Large intestine (tissue), 3 donors: ENCODE measurements around the gene TRAF3. TPM values are rescaled to one million over a fixed set of nuclear protein-coding genes. Genes with fewer than 3 reads are reported as not detected.
"Not testable (repeated sequence)": the region's sequence is repeated elsewhere in the genome, so short reads cannot be mapped to it uniquely, and the experiment has no call there.

Source experiments
- DNase-seq, 2 donors: peaks; one replicate each; pipeline versions ENCODE4 v3.0.0 to v3.0.0-alpha.2; 2013
- H3K27ac ChIP-seq: one replicate; pipeline ENCODE4 v1.5.1; 2013; ENCODE audit warnings: low read length
- H3K27me3 ChIP-seq: 2 replicates; pipeline ENCODE4 v1.6.1; 2013; ENCODE audit warnings: low read length; ENCODE audit not compliant: control insufficient read depth, insufficient read depth
- H3K36me3 ChIP-seq: 2 replicates; pipeline ENCODE4 v1.6.1; 2013; ENCODE audit warnings: low read length; ENCODE audit not compliant: control insufficient read depth, insufficient read depth
- H3K4me1 ChIP-seq: one replicate; pipeline ENCODE4 v1.6.1; 2013; ENCODE audit warnings: low read length; ENCODE audit not compliant: control insufficient read depth, insufficient read depth
- H3K4me3 ChIP-seq: one replicate; pipeline ENCODE4 v1.5.1; 2013; ENCODE audit warnings: low read length
- H3K9me3 ChIP-seq: one replicate; pipeline ENCODE4 v1.6.1; 2013; ENCODE audit warnings: mild to moderate bottlenecking, low read depth, low read length, moderate library complexity; ENCODE audit not compliant: control insufficient read depth
- WGBS: methylation state at CpG from one replicate; pipeline ENCODE4 v1.1.5; 2013; ENCODE audit warnings: low lambda C conversion rate; ENCODE audit not compliant: insufficient coverage; 5-methylcytosine and 5-hydroxymethylcytosine counted together
- polyA plus RNA-seq: library from polyadenylated mRNA; unstranded; fragments of 120-200 nt; gene quantifications from one replicate; pipeline ENCODE4 v1.2.1, GENCODE V29; 2013

Gene TRAF3
- polyA plus RNA-seq, 1 donor: 16.3 TPM

DNA sequence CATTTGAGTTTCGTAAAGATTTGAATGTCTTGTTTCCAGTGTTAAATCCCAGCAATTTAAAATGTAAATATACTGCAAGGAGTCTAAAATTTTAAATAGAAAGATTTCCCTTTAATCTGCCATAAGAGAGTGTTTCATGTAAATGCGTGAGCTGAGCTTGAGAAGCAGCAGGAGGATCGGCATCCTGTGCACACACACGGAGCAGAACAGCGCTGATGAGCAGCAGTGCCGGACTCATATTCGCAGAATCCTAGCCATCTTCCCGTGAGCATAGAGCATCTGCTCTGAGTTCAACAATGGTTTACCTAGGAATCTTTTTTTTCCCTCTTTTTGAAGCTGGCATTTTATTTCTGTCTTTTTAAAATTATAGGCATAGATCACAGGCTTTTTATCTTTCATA lies 115.4 kb downstream of the TRAF3 start:
- H3K4me3 ChIP-seq: no peak overlapping the region
- DNase-seq: no peak
- 100% methylated on average over 1 of the region's 8 CpGs for WGBS

DNA sequence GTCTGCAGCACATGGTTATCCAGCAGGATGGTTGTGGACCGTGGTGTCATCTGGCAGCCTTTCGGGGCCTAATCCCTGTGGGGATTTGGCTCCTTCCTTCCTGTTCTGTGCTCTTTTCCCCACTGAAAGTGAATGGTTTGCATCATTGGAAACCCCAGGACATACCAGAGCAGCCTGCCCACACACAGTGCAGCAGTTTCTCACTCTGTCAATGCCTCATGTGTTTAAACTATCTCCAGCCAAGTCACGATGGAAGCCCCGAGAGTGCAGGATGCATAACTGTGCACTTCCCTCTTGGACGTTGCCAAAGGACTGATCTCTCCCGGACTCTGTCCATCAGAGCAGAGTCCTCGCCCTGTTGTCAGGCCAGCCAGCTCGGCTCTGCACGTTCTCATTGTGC lies 116.2 kb downstream of the TRAF3 start:
- Histone ChIP-seq H3K36me3 (peaks cover 40% of the 10 kb centered on the region), H3K4me3 (no peak overlapping the region), H3K27ac (peak overlapping the region; percentile 65)

More for the DNA sequence above, 115.4 kb downstream of the TRAF3 start:
- H3K27me3 ChIP-seq: no peaks in the 10 kb centered on the region
- no peak overlapping the region for H3K27ac ChIP-seq
- peaks cover 13% of the 10 kb centered on the region for H3K4me1 ChIP-seq
- peaks cover 40% of the 10 kb centered on the region for H3K36me3 ChIP-seq
- H3K9me3 ChIP-seq: no peaks in the 10 kb centered on the region

DNA sequence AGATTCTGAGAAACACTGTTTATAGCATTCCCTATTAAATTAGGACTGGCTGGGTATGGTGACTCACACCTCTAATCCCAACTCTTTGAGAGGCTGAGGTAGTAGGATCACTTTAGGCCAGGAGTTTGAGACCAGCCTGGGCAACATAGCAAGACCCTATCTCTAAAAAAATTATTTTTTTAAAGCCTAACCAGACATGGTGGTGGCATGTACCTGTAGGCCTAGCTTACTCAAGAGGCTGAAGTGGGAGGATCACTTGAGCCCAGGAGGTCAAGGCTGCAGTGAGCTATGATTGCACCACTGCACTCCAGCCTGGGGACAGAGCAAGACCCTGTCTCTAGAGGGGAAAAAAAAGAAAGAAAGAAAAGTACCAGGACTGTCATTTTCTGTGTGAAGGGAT lies 119.5 kb downstream of the TRAF3 start:
- peaks cover 49% of the 10 kb centered on the region for H3K36me3 ChIP-seq
- H3K4me1 ChIP-seq, H3K9me3 ChIP-seq: not testable (repeated sequence)

More for the DNA sequence above, 116.2 kb downstream of the TRAF3 start:
- Histone ChIP-seq H3K27me3 (no peaks in the 10 kb centered on the region), H3K4me1 (peaks cover 5% of the 10 kb centered on the region), H3K9me3 (no peaks in the 10 kb centered on the region)
- peak; percentile 76 to 82 for DNase-seq
- WGBS: no CpG with 5 or more reads among the region's 9 CpGs

DNA sequence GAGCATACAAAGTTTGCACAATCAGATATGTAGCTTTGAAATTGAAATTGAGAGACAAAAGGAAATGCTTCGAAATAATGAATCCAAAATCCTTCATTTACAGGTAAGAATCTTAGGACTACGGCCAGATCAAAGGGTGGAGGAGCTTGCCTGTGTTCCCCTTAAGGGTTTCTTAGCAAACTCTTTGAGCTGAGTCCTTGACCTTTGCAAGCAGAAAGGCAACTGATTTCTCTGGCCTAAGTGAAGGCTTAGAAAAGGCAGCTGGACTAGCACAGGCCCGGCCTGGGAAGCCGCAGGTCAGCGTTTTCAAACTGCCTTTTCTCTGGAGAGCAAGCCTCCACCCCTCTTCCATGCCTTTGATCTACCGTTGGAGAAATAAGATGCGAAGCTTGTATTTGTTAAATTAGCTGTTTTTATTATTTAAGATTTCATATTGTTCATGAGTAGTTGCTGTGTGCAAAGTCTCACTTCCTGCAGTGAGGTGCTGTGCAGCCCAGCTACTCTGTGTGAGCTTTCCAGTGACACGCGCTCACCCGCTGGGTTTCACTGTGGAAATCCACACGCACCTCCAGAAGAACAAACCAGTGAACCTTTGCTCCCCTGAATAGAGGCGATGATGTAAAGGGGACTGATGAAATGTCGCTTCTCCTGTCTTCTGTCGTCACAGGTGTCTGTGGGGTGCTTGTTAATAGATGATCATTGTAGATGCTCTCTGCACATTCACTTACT lies 120.2 kb downstream of the TRAF3 start:
- H3K27ac ChIP-seq: no peak overlapping the region
- H3K36me3 ChIP-seq: peaks cover 56% of the 10 kb centered on the region

More for the DNA sequence above, 119.5 kb downstream of the TRAF3 start:
- not testable (repeated sequence) for H3K4me3 ChIP-seq, H3K27ac ChIP-seq, H3K27me3 ChIP-seq, DNase-seq

DNA sequence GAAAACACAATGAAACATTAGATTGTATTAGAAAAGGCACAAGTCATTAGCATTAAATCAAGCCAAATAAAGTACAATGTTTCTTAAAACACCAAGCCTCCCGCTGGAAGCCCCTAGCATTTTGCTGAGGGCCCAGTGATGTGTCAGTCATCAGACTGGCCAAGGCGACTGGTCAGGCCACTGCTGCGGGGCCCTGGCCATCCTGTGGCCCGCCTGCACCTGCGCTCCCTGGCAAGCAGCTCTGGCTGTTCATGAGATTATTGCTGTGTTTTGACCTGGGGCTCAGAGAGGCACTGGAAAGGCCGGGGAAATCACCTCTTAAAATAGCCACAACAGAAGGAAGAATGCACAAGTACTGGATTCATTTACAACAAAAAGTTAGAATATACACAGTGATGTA lies 121.0 kb downstream of the TRAF3 start:
- peaks cover 61% of the 10 kb centered on the region for H3K36me3 ChIP-seq
- no peak overlapping the region for H3K27ac ChIP-seq
- peaks cover 2% of the 10 kb centered on the region for H3K4me1 ChIP-seq
- H3K4me3 ChIP-seq: no peak overlapping the region
- no peaks in the 10 kb centered on the region for H3K9me3 ChIP-seq
- no CpG with 5 or more reads among the region's 6 CpGs for WGBS
- no peak for DNase-seq
- no peaks in the 10 kb centered on the region for H3K27me3 ChIP-seq

More for the DNA sequence above, 120.2 kb downstream of the TRAF3 start:
- H3K4me3 ChIP-seq: no peak overlapping the region
- H3K4me1 ChIP-seq: peaks cover 3% of the 10 kb centered on the region
- no peaks in the 10 kb centered on the region for H3K9me3 ChIP-seq
- no CpG with 5 or more reads among the region's 14 CpGs for WGBS
- H3K27me3 ChIP-seq: no peaks in the 10 kb centered on the region
- no peak for DNase-seq

DNA sequence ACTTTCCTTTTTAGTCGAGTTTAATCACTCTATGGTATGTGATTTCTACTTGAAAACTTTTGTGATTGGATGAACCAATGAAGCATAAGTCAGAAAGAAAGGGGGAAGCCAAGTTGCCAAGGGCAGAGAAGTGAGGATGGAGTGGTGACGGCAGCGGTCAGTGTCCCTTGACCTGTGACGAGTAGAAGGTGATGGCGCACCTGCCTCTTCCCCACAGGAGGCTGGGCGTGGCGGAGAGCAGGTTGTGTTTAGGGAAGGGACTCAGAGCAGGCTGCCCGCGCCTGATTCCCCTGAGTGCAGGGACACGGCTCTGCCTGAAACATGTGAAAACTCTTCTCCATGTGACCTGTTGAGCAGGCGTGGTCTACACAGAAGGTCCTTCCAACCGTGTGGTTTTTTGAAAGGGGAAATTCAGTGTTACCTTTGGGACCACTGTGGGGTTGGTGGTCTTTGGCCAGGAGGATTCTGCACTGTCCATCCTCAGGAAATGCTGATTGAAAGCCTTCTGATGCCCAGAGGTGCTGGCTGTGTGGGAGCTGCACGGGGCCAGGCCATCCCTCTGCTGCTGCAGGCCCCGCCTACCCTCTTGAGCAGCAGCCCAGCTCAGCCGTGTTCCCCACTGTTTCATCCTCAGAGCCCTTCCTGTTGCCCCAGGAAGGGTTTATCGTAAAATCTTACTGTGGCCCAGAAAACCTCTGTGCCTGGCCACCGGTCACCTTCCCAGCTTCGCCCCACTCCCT lies 121.7 kb downstream of the TRAF3 start:
- H3K27me3 ChIP-seq: no peaks in the 10 kb centered on the region
- no peak overlapping the region for H3K27ac ChIP-seq
- WGBS: 83% methylated on average over 2 of the region's 18 CpGs
- no peaks in the 10 kb centered on the region for H3K4me1 ChIP-seq
- peaks cover 68% of the 10 kb centered on the region for H3K36me3 ChIP-seq
- no peak overlapping the region for H3K4me3 ChIP-seq
- H3K9me3 ChIP-seq: no peaks in the 10 kb centered on the region
- no peak for DNase-seq

DNA sequence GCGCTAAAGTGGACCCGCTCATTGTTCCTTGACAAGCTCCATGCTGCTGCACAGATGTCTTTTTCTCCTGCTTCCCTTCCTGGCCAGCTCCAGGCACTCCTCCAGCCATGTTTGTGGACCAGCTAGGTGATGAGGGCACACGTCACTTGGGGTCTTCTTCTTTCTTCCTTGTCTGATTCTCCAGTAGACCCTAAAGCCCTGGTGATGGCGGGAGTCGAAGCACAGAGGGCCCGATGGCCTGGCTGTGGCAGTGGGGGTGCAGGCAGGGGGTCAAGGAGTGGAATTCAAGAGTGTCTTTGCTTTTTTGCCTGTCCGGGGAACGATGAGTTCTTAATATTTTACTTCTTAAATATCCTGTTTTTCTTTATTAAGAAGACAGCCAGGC lies 122.3 kb downstream of the TRAF3 start:
- H3K4me3 ChIP-seq: no peak overlapping the region
- no peak overlapping the region for H3K27ac ChIP-seq
- H3K4me1 ChIP-seq: no peaks in the 10 kb centered on the region
- DNase-seq: no peak
- peaks cover 68% of the 10 kb centered on the region for H3K36me3 ChIP-seq
- WGBS: 100% methylated on average over 2 of the region's 8 CpGs
- no peaks in the 10 kb centered on the region for H3K9me3 ChIP-seq
- no peaks in the 10 kb centered on the region for H3K27me3 ChIP-seq

DNA sequence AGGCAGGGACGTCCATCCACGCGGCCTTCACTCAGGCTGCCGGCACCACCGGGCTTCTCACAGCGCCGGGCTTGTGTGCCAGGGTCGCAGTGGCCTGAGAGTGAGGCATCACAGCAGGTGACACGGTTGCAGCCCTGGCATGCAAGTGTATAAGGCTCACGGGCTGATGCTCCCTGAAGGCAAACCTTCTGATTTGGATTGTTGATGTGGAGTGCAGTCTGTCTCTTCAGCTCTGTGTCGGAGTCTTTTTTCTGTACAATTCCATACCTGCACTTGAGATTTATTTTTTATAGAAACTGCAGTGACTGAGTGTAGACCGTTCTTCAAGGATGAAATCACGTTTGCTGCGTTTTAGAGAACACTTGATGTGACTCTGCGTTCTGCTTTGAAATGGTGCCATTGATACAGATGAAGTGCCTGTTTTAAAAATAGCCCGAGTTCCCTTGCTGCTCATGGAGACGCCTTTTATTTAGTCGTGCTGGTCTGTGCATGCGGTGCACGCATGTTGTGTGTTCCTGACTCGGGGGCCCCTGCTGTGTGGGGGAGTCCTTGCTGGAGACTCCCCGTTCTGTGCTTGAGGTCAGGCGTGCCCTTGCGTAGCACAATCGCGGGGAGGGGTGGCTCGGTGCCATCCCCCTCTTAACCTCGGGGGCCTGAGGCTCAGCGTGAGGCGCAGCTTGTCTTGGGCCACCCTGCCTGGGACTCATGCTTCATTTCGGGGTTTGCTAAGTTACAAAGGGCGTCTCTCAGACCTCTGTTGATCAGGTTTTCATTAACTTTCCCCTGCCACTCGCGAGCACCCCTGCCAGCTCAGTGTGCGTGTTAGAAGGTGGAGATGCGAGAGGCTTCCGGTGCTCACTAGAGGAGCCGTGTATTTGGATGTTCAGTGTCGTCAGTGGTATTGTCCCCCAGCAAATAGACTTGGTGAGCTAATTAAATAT lies 123.7 kb downstream of the TRAF3 start:
- WGBS: 100% methylated on average over 1 of the region's 39 CpGs
- Histone ChIP-seq H3K4me1 (no peaks in the 10 kb centered on the region), H3K27me3 (no peaks in the 10 kb centered on the region), H3K4me3 (no peak overlapping the region), H3K27ac (no peak overlapping the region), H3K9me3 (no peaks in the 10 kb centered on the region), H3K36me3 (peaks cover 61% of the 10 kb centered on the region)
- no peak for DNase-seq

DNA sequence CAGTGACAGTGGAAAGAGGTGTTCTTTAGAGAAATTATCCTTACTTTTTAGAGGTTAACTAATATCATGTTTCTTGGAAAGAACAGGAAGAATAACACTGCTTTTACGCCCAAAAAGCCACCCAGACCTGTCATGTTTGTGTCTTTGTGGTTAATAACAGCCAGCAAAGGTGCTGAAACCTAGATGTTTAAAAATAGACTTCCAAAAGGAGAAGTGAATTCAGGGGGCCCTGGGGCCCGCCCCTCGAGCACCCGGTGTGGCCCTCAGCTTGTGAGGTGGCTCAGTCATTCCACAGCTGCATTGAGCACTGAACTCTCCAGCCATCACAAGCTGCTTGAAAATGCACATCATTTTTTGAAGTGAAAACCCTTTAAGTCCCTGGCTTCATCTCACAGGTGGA lies 124.4 kb downstream of the TRAF3 start:
- H3K4me1 ChIP-seq: no peaks in the 10 kb centered on the region
- no peaks in the 10 kb centered on the region for H3K9me3 ChIP-seq
- WGBS: 83% methylated on average over 1 of the region's 4 CpGs
- H3K27ac ChIP-seq: no peak overlapping the region
- H3K27me3 ChIP-seq: no peaks in the 10 kb centered on the region
- H3K36me3 ChIP-seq: peaks cover 60% of the 10 kb centered on the region
- no peak for DNase-seq
- H3K4me3 ChIP-seq: no peak overlapping the region

DNA sequence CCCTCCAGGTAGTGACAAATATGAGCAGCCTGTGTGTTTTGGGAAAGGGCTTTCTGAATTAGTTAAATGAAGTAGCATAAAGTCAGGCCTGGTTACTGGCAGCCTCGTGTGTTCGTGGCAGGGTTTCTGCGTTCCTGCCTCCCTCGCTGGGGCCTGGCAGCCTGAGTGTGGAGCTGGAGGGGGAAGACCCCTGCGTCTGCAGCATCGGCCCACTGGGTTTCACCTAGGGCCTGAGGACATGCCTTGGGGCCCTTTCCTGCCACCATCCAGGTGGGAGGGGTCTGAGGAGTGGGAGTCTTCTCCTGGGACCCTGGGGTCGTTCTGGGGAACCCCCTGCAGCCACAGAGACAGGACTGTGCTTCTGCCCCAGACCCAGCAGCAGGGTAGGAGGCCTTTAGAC lies 124.8 kb downstream of the TRAF3 start:
- no CpG with 5 or more reads among the region's 7 CpGs for WGBS
- Histone ChIP-seq H3K27ac (no peak overlapping the region), H3K36me3 (peaks cover 65% of the 10 kb centered on the region), H3K4me1 (no peaks in the 10 kb centered on the region), H3K27me3 (no peaks in the 10 kb centered on the region), H3K4me3 (no peak overlapping the region), H3K9me3 (peaks cover 2% of the 10 kb centered on the region)
- no peak for DNase-seq
